GM18499 (cell line): Measurements from ENCODE around the gene NFATC2.

Experiments
- ATAC-seq: cut with Tn5 transposase; IDR thresholded peaks from one replicate; pipeline ENCODE4 v1.9.1; 2021; ENCODE audit warnings: moderate number of reproducible peaks; ENCODE audit not compliant: insufficient read depth, unreplicated experiment

The NFATC2 gene

DNA sequence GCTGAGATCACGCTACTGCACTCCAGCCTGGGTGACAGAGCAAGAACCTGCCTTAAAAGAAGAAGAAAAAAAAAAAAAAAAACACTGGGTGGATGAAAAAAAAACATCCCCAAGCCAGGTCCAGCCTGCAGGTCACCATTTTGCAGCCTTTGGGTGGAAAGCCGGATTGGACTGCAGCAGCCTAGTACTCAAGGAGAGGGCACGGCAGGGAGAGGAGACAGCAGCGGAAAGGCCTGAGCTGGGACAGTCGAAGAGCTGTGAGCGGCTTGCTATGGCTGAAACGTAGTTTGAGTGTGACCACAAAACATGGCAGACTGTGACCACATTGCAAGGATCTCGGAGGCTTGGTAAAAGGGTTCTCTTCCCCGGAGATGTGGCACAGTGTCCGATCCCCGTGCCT lies 173.0 kb downstream of the NFATC2 start:
- ATAC-seq, result no peak

- ATAC-seq, result no peak
Measured at GRCh38 chr20:51368461-51369211, 173.9 kb downstream of the NFATC2 start.

GRCh38 chr20:51366155-51366886 lies 176.2 kb downstream of the NFATC2 start:
- no peak for ATAC-seq

GRCh38 chr20:51365670-51366069 lies 176.8 kb downstream of the NFATC2 start:
- ATAC-seq, result no peak

DNA sequence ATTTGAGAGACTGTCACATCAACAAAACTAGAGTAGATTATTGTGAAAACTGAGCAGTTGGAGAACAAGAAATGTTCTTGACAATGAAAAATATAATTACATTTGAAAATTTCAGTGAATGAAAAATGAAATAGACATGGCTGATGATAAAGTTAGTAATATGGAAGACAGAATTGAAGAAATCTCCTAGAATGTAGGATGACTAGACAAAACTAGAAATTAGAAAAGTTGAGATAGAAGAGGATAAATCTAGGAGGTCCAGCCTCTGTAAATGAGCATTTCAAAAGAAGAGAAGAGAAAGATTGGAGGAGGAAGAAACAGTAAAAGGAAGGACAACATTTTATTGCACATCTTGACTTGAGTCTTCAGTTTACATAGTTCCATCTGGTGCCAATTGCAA lies 178.7 kb downstream of the NFATC2 start:
- no peak for ATAC-seq

DNA sequence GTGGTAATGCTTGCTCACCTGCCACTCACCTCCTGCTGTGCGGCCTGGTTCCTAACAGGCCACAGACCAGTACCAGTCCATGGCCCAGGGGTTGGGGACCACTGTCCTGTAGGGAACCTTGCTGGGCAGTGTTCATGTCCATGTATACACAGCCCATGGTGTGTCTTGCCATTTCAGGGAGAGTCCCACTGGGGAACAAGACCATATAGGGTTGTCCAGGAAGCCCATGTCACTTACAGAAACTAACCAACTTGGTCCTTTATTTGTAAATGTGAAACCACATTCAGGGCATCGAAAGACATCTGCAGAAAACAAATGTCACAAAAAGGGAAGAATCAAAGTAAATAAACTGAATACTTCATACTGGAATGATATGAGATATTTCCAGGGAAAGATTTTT lies 179.1 kb downstream of the NFATC2 start:
- no peak for ATAC-seq

DNA sequence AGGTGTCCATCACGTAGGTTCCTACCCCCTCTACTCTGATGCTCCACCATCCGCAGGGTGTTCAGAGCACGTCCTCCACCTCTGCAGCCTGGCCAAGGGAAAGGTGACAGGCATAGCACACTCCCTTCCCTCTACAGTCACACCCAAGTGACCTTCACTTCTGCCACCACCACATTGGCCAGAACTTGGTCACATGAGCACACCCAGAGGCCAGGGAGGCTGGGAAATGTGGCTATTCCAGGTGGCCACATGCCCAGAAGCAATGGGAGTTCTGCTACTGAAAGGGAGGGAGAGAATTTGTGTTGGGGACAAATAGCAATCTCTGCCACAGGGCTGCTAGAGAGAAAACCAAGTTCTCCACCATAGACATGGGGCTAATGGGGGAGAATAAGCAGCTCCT lies 180.3 kb downstream of the NFATC2 start:
- ATAC-seq, result no peak

- no peak for ATAC-seq
Measured at GRCh38 chr20:51361258-51361657, 181.3 kb downstream of the NFATC2 start.

GRCh38 chr20:51360451-51361201 lies 181.9 kb downstream of the NFATC2 start:
- ATAC-seq, result no peak

DNA sequence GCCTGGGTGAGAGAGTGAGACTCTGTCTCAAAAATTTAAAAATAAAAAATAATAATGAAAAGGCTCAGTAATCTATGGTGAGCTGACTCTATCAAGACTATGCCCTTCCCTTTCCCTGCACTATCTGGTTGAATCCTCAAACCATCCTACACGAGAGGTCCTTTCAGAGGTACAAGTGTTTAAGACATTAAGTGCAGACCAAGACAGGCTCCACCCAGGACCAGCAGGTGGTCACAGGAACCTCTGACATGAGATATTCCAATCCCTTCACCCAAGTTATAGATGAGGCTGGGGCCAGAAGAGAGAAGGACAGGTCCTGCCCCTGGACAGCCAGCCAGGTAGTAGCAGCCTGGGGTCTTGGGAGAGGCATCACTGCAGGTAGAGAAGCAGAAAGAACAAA lies 182.6 kb downstream of the NFATC2 start:
- ATAC-seq, result no peak

GRCh38 chr20:51359401-51359800 lies 183.1 kb downstream of the NFATC2 start:
- no peak for ATAC-seq

DNA sequence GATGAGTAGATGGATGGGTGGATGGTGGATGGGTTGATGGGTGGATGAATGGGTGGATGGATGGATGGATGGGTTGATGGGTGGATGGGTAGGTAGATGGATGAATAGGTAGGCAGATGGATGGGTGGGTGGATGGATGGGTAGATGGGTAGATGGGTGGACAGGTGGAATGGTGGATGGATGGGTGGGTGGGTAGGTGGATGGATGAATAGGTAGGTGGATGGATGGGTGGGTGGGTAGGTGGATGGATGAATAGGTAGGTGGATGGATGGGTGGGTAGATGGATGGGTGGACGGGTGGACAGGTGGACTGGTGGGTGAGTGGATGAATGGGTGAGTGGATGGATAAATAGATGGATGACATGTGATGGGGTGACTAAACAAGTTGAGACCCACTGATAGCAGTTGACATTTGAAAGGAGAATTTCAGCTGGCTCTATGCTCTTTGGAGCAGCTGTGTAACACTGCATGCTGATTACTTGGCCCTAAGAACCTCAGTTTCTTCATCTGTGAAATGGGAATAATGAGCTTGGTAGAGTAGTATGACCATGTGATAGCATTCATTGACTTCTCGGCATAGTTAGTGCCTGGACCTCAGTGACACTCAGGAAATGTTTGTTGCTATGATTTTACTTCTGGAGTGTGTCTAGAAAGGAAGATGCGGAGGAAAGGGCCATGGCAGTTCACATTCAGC lies 184.3 kb downstream of the NFATC2 start:
- no peak for ATAC-seq

GRCh38 chr20:51357543-51357942 lies 185.0 kb downstream of the NFATC2 start:
- no peak for ATAC-seq

- ATAC-seq, result no peak
Measured at GRCh38 chr20:51356871-51357270, 185.6 kb downstream of the NFATC2 start.

DNA sequence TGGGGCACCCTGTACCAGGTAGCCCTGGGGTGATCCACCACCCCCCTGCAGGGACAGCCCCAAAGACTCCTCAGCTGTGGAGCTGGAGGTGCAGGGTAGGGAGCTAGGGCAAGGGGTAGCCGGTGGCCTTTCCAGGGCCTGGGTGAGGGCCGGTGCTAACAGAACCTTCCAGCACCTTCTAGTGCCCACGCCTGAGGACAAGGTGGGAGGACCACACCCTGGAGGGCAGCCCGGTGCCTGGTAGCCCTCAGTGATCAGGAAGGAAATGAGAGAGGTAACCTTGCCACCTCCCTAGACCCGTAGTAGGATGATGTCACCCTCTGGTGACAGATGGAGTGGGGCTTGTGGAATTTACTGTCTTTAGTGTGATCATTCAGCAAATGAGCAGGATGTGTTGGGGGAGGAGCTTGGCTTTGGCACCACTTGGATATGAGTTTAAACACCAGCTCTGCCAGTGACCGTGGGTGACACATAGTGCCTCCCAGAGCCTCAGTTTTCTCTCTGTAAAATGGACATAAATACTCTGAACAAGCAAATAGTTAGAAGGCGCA lies 187.7 kb downstream of the NFATC2 start:
- no peak for ATAC-seq

GRCh38 chr20:51354191-51354768 lies 188.2 kb downstream of the NFATC2 start:
- ATAC-seq, result no peak

DNA sequence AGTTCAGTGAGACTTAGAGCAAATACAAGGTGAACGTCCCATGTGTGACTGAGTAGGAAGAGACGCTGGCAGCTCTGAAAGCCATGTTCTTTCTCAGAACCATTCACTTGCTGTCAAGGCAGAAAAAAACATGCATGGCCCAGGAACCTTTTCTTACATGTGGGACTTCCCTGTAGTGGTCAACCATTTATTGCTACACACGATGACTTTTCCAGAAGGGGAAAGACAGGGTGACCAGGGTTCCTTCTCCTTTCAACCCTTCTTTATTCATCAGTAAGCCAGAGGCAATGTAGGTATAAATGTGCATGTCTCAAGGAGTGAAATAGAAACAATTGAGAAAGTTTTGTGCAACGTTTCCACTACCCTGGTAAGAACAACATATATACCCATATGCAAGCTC lies 189.0 kb downstream of the NFATC2 start:
- no peak for ATAC-seq

- no peak for ATAC-seq
Measured at GRCh38 chr20:51352791-51353190, 189.7 kb downstream of the NFATC2 start.

- no peak for ATAC-seq
Measured at GRCh38 chr20:51350941-51351631, 191.4 kb downstream of the NFATC2 start.
